Measurements from ENCODE around the gene ISY1. TPM values are rescaled to one million over a fixed set of nuclear protein-coding genes. Genes with fewer than 3 reads are reported as not detected.
A peak's percentile ranks its signal among the peaks of the same experiment; 100 is the strongest.

The ISY1 gene
- total and polyA plus RNA-seq, 4 donors, result 6.4 to 13.2 (median 10.5) TPM

GRCh38 chr3:129197321-129197720, 36.5 kb upstream of the ISY1 start:
- Histone ChIP-seq H3K4me1 (ENCODE audit: control insufficient read depth in 4 of 4, insufficient read depth in 4 of 4, low read length in 3 of 4) (peaks cover 7 to 35% (median 16%) of the 10 kb centered on the region in 4 donors), H3K27ac (ENCODE audit: low read depth in 1 of 2, low read length in 2 of 2) (peak overlapping the region in 1 of 2 donors; percentile 54), H3K27me3 (ENCODE audit: control insufficient read depth in 4 of 4, insufficient read depth in 4 of 4, low read length in 3 of 4) (no peaks in the 10 kb centered on the region), H3K36me3 (ENCODE audit: control insufficient read depth in 4 of 4, insufficient read depth in 3 of 4, low read depth in 1 of 4, low read length in 3 of 4) (no peaks in the 10 kb centered on the region), H3K9me3 (ENCODE audit: control insufficient read depth in 4 of 4, low read length in 3 of 4) (no peaks in the 10 kb centered on the region), H3K4me3 (ENCODE audit: low read depth in 1 of 3, low read length in 3 of 3) (no peak overlapping the region), H3K9ac (ENCODE audit: low read depth in 1 of 2, low read length in 2 of 2) (no peak overlapping the region)
- WGBS, result 88% methylated on average over 1 of the region's 1 CpG
- no peak for DNase-seq (ENCODE audit: low spot score)
- TF ChIP-seq REST (IDR thresholded peaks at IDR 0.05) (no peak), ZBTB33 (IDR thresholded peaks at IDR 0.05) (no peak), YY1 (IDR thresholded peaks at IDR 0.05) (no peak), JUND (IDR thresholded peaks at IDR 0.05) (no peak), FOXA1 (IDR thresholded peaks at IDR 0.05) (no peak), EGR1 (IDR thresholded peaks at IDR 0.05; ENCODE audit: low read depth in 2 of 2) (no peak), MAX (IDR thresholded peaks at IDR 0.05) (no peak), TAF1 (conservative IDR thresholded peaks at IDR 0.05) (no peak), HNF4A (conservative IDR thresholded peaks at IDR 0.05) (no peak), RXRA (IDR thresholded peaks at IDR 0.05) (no peak), FOXA2 (IDR thresholded peaks at IDR 0.05) (no peak), GABPA (IDR thresholded peaks at IDR 0.05 in 1 of 2, conservative IDR thresholded peaks at IDR 0.05 in 1 of 2) (no peak)

- Histone ChIP-seq H3K4me3 (ENCODE audit: low read depth in 1 of 3, low read length in 3 of 3) (no peak overlapping the region), H3K9ac (ENCODE audit: low read depth in 1 of 2, low read length in 2 of 2) (no peak overlapping the region), H3K27me3 (ENCODE audit: control insufficient read depth in 4 of 4, insufficient read depth in 4 of 4, low read length in 3 of 4) (no peaks in the 10 kb centered on the region), H3K36me3 (ENCODE audit: control insufficient read depth in 4 of 4, insufficient read depth in 3 of 4, low read depth in 1 of 4, low read length in 3 of 4) (no peaks in the 10 kb centered on the region), H3K27ac (ENCODE audit: low read depth in 1 of 2, low read length in 2 of 2) (peak overlapping the region; percentile 75 to 84), H3K4me1 (ENCODE audit: control insufficient read depth in 4 of 4, insufficient read depth in 4 of 4, low read length in 3 of 4) (peaks cover 7 to 35% (median 16%) of the 10 kb centered on the region in 4 donors), H3K9me3 (ENCODE audit: control insufficient read depth in 4 of 4, low read length in 3 of 4) (no peaks in the 10 kb centered on the region)
- TF ChIP-seq NR2F2 (IDR thresholded peaks at IDR 0.05), result peak; percentile 43
- TF ChIP-seq HNF4G (IDR thresholded peaks at IDR 0.05), result no peak
- 73% methylated on average over 3 of the region's 3 CpGs for WGBS
- DNase-seq (ENCODE audit: low spot score), result no peak
Observed at GRCh38 chr3:129196601-129197000, 35.7 kb upstream of the ISY1 start.

Measured in liver (tissue), 9 donors.